ENCODE measurements around the gene GAS7. TPM values are rescaled to one million over a fixed set of nuclear protein-coding genes. Genes with fewer than 3 reads are reported as not detected.

The GAS7 gene
- total RNA-seq, 1 experiment from 2014 or later = 6.0 TPM

DNA sequence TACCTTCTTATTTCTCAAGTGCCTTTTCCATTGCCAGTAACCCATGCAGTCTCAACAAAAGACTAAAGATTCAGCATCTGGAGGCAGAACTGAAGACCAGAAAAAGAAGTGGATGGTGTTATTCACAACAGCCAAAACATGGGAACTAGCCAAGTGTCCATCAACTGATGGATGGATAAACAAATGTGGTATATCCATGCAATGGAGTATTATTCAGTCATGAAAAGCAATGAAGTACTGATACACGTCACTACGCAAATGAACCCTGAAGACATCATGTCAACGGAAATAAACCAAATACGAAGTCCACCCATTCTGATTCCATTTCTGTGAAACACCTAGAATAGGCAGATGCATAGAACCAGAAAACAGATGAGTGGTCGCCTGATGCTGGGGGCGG, 25.6 kb downstream of the GAS7 start:
- H3K14ac ChIP-seq (ENCODE audit: insufficient read depth, low read length) = no peak overlapping the region
- H2BK12ac ChIP-seq (ENCODE audit: insufficient read length, low read depth, low read length) = no peak overlapping the region
- no peaks in the 10 kb centered on the region for H3K79me2 ChIP-seq (ENCODE audit: insufficient read depth, low read length)
- no peak overlapping the region for H3K4me3 Mint-ChIP-seq
- no peaks in the 10 kb centered on the region; the same call in none of the 2 replicates for H3K27me3 Mint-ChIP-seq (ENCODE audit: low read depth)
- H3K4me2 ChIP-seq (ENCODE audit: insufficient read depth, insufficient read length, low read length) = no peak overlapping the region
- H2BK20ac ChIP-seq (ENCODE audit: low read depth, low read length, poor library complexity, severe bottlenecking) = no peak overlapping the region
- no peak overlapping the region for H4K91ac ChIP-seq (ENCODE audit: insufficient read length, low read depth, low read length)
- peaks cover 10% of the 10 kb centered on the region; the same call in 1 of the 2 replicates for H3K4me1 ChIP-seq (ENCODE audit: insufficient read depth, low read length)
- no peak overlapping the region for H3K23ac ChIP-seq (ENCODE audit: insufficient read length, low read depth, low read length)
- DNase-seq = no peak
- no peaks in the 10 kb centered on the region for H3K79me1 ChIP-seq (ENCODE audit: insufficient read depth, low read depth, low read length, poor library complexity, severe bottlenecking)
- H3K36me3 Mint-ChIP-seq (ENCODE audit: insufficient read depth in 1 of 3, low read depth in 3 of 3) = peaks cover 0 to 5% (median 0%) of the 10 kb centered on the region in 3 experiments; a peak in 2 of 7 replicates
- no peak overlapping the region for H3K18ac ChIP-seq (ENCODE audit: insufficient read length, low read depth, low read length)
- H3K27ac Mint-ChIP-seq = no peak overlapping the region
- H3K27me3 ChIP-seq (ENCODE audit: insufficient read depth, low read length) = no peaks in the 10 kb centered on the region
- no CpG with 5 or more reads among the region's 6 CpGs for WGBS (ENCODE audit: extremely low coverage, insufficient read length, low lambda C conversion rate)
- TF ChIP-seq, protein P1, sequence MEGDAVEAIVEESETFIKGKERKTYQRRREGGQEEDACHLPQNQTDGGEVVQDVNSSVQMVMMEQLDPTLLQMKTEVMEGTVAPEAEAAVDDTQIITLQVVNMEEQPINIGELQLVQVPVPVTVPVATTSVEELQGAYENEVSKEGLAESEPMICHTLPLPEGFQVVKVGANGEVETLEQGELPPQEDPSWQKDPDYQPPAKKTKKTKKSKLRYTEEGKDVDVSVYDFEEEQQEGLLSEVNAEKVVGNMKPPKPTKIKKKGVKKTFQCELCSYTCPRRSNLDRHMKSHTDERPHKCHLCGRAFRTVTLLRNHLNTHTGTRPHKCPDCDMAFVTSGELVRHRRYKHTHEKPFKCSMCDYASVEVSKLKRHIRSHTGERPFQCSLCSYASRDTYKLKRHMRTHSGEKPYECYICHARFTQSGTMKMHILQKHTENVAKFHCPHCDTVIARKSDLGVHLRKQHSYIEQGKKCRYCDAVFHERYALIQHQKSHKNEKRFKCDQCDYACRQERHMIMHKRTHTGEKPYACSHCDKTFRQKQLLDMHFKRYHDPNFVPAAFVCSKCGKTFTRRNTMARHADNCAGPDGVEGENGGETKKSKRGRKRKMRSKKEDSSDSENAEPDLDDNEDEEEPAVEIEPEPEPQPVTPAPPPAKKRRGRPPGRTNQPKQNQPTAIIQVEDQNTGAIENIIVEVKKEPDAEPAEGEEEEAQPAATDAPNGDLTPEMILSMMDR (conservative IDR thresholded peaks at IDR 0.05) = no peak
- no peak overlapping the region for H3K9ac ChIP-seq (ENCODE audit: extremely low read depth, insufficient read length, low read length)
- H3K9me3 Mint-ChIP-seq = peaks cover 4 to 5% of the 10 kb centered on the region in 2 experiments; a peak in 4 of 5 replicates
- no peaks in the 10 kb centered on the region for H3K23me2 ChIP-seq (ENCODE audit: insufficient read length, low read depth, low read length, poor library complexity, severe bottlenecking)
- H2AFZ ChIP-seq (ENCODE audit: low read length) = no peak overlapping the region
- no peak overlapping the region for H3K56ac ChIP-seq (ENCODE audit: insufficient read length, low read depth, low read length)
- no peak overlapping the region for H3K27ac ChIP-seq (ENCODE audit: insufficient read length, low read depth, low read length)
- H4K20me1 ChIP-seq (ENCODE audit: control insufficient read depth, insufficient read depth, insufficient read length) = no peaks in the 10 kb centered on the region
- no peak overlapping the region for H2BK15ac ChIP-seq (ENCODE audit: low read depth, low read length)
- H3K4me1 Mint-ChIP-seq = peaks cover 38 to 40% of the 10 kb centered on the region in 2 experiments
- H2BK5ac ChIP-seq (ENCODE audit: insufficient read length, low read length) = no peak overlapping the region
- no peak overlapping the region for H3K4ac ChIP-seq (ENCODE audit: low read depth, low read length)
- no peak overlapping the region for H2AK5ac ChIP-seq (ENCODE audit: insufficient read length, low read length)
- no peak overlapping the region for H4K8ac ChIP-seq (replicated peaks; ENCODE audit: insufficient read length, low read depth, low read length)
- no peak overlapping the region for H3T11ph ChIP-seq (ENCODE audit: low read length)
- H2BK120ac ChIP-seq (ENCODE audit: low read depth, low read length, poor library complexity, severe bottlenecking) = no peak overlapping the region
- no peak overlapping the region for H4K5ac ChIP-seq (ENCODE audit: insufficient read length, low read depth, low read length)
- H3K9me3 ChIP-seq (ENCODE audit: control insufficient read depth, low read depth, low read length) = no peaks in the 10 kb centered on the region
